Jurkat, Clone E6-1 (cell line): Measurements from ENCODE around the gene IRF5.
"Not testable (repeated sequence)": the region's sequence is repeated elsewhere in the genome, so short reads cannot be mapped to it uniquely, and the experiment has no call there.

Source experiments
- DNase-seq: peaks from one replicate; pipeline ENCODE4 v3.0.0-alpha.2; 2011; ENCODE audit warnings: low read depth, low spot score
- H3K4me3 ChIP-seq: 2 replicates; pipeline ENCODE4 v1.5.1; 2011; ENCODE audit warnings: mild to moderate bottlenecking, low read length, control low read depth, moderate library complexity

The IRF5 gene

DNA sequence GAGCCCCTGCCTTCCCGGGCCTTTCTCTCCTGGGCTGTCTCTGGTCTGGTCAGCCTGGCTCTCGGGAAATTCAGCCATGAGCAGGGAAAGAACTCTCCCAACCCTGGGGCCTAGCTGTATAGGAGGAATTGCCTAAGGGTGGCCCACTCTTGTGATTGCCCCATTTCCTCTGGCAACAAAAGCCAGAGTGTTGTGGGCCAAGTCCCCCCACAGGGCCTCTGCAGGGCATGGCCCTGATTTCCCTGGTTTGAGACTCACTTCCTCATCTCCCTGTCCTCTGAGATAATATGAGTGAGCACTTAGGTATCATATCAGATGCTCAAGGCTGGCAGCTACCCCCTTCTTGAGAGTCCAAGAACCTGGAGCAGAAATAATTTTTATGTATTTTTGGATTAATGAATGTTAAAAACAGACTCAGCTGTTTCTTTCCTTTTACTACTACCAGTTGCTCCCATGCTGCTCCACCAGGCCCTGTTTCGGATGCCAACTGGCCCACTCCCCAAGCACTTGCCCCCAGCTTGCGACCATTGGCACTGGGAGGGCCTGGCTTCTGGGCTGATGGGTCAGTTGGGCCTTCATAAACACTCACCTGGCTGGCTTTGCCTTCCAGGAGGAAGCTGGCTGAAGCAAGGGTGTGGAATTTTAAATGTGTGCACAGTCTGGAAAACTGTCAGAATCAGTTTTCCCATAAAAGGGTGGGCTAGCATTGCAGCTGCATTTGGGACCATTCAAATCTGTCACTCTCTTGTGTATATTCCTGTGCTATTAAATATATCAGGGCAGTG lies 11.4 kb downstream of the IRF5 start:
- H3K4me3 ChIP-seq: no peak overlapping the region
- no peak for DNase-seq

DNA sequence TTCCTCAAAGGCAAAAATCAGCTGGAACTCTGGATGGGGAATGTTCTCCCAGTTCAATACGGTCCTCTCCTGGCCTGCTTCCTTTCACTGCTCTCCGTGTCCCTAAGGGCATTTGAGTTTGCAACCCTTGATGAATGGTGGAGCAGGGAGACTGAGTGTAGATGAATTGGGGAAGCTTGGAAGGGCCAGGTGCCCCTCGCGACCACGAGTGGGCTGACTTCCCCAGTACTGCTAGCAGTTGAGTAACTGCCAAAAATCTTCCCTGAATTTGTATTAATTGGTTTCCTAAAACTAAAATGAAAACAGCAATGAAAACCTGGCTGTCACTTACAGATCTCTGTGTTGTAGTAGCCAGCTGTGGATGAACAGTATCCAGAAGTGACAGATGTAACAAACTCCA lies 13.6 kb downstream of the IRF5 start:
- no peak overlapping the region for H3K4me3 ChIP-seq
- no peak for DNase-seq

DNA sequence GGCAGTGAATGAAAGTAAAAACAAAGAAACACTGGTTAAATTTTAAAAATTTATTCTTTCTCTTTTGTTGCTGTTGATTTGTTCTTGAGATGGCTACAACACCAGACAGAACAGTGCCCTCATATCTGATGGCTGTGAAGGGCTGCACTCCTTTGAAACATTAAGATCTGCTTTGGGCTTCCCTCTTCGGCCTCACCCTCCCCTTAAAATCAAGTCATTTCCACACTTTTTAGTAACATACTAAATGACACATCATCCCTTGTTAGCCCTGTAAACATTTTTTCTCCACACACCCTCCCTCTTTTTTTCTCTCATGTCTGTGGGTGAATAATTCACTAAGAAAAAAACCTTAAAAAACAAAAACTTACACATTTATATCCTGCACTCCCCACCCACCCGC lies 16.4 kb downstream of the IRF5 start:
- DNase-seq: no peak
- no peak overlapping the region for H3K4me3 ChIP-seq

DNA sequence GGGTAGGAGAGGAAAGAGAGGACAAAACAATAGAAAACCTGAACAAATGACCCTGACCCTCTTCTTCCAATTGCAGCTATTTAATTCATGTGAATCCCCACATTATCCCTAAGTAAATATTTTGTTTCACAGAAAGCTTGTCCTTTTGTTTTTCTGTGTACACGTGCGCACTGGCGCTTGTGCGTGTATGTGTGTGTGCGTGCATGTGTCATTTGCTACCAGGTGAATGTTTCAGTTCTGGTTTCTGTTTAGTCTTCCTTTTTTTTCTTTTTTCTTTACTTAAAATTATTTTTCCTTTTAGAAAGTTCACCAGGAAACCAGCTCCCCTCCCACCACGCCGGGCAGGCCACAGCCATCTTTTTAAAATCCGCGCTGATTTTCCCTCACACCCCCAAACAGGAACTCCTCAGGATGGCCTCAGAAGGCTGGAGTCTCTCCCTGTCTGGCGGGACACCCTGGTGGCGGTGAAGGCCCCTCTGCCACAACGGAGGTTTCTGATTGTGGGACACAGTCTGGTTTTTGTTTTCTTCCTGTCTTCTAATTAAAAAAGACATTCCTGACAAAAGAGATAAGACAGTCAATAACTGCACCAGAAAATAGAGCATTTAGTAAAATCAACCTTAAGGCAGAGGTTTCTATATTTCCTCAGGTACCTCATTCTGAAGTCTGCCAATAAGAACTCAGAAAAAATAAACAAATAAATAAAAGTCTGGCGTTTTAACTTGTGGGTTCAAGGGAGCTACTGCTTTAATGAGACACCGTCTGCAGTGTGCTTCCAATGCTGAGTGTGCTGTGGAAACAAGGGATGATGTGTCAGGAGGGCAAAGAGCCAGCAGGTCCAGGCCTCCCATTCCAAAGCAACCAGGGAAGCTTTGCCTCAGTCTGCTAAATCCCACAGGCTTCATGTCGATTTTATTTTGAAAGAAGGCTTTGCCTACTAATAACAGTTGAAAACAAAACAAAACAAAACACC lies 17.4 kb downstream of the IRF5 start:
- no peak for DNase-seq
- no peak overlapping the region for H3K4me3 ChIP-seq

DNA sequence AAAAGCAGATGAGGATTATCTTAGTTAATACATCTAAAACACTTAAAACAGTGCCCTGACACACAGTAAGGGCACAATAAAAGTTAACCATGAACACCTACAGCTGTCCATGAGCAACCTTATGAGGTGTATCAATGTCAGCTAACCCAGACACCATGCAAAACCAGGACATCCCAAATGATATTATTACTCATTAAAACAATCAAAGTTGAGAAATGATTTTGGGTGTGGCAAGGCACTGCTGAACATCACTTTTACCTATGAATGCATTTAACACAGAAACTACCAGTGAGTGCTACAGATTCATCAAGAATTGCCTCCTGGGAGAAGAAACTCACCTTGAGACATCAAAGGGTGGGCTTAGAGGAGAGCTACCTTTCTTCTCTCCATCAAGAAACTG lies 18.3 kb downstream of the IRF5 start:
- no peak overlapping the region for H3K4me3 ChIP-seq
- no peak for DNase-seq

DNA sequence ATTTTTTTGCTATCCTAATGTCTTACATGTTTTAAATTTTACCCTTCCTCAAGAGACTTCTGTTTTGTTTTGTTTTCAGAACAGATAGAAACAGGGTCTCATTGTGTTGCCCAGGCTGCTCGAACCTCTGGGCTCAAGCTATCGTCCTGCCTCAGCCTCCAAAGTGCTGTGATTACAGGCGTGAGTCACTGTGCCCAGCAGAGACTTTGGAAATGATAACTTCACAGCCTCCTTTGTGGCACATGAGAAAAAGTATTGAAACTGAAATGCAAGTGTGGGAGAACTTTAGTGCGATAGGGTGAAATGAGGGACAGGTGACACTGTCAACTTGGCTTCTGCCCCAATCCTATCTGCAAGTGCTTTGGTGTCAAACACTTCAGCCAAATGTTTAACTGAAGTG lies 21.6 kb downstream of the IRF5 start:
- H3K4me3 ChIP-seq: no peak overlapping the region
- no peak for DNase-seq

DNA sequence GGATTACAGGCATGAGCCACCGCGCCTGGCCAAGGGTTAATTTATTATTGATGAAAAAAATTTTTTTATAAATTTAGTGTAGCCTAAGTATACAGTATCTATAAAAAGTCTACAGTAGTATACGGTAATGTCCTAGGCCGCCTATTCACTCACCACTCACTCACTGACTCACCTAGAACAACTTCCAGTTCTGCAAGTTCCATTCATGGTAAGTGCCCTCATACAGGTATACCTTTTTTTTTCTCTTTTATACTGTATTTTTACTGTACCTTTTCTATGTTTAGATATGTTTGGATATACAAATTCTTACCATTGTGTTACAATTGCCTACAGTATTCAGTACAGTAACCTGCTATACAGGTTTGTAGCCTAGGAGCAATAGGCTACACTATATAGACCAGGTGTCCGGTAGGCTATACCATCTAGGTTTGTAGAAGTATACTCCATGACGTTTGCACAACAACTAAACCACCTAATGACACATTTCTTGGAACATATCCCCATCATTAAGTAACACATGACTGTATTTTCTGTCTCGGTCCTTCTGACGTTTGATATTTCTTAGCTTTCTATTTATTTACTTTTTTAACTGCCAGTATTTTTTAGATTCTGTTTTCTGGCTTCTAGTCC lies 23.4 kb downstream of the IRF5 start:
- no peak overlapping the region for H3K4me3 ChIP-seq
- DNase-seq: no peak

DNA sequence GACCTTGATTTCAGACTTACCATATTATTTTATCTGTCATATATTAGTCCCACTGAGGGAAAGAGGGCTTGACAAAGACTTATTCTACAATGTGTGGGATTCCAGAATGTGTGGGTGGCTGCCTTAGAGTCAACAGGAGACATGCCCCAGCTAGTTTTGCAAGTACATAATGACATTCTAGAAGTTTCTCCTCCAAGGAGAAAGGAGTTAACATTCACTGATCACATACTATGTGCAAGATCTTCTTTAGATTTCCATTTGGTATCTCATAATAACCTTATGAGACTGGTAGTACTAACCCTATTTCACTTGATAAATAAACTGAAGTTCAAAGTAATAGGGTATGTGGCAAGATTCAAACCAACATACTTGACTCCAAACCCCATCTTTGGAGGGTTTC lies 25.2 kb downstream of the IRF5 start:
- no peak overlapping the region for H3K4me3 ChIP-seq
- no peak for DNase-seq

DNA sequence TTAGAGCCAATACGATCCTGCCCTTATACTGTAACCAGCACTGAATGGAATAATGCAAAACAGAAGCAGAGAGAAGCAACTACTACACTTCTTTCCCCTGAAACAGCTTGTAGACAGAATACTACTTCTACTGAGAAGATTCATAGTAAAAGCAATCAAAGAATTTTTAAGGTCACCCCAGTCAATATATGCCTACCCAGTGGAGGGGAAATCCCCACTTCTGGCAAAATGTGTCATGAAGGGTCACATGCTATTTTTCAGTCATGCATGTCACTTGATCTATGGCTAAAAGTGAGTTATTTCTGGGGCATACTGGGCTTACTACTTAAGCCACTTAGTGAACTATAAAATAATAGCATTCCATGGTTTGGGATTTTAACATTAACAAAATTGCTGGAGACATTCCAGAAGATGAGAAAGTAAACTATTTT lies 25.6 kb downstream of the IRF5 start:
- no peak overlapping the region for H3K4me3 ChIP-seq
- no peak for DNase-seq

DNA sequence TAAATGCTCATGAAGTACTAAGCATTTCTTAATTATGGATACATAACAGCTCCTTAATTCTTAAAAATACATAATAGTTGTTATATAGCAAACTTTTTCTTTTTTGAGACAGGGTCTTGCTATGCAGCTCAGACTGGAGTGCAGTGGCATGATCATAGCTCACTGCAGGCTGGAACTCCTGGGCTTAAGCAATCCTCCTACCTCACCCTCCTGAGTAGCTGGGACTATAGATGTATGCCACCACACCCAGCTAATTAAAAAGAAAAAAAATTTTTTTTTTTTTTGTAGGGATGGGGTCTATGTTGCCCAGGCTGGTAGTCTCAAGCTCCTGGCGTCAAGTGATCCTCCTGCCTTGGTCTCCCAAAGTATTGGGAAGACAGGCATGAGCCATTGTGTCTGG lies 30.9 kb downstream of the IRF5 start:
- DNase-seq: no peak

DNA sequence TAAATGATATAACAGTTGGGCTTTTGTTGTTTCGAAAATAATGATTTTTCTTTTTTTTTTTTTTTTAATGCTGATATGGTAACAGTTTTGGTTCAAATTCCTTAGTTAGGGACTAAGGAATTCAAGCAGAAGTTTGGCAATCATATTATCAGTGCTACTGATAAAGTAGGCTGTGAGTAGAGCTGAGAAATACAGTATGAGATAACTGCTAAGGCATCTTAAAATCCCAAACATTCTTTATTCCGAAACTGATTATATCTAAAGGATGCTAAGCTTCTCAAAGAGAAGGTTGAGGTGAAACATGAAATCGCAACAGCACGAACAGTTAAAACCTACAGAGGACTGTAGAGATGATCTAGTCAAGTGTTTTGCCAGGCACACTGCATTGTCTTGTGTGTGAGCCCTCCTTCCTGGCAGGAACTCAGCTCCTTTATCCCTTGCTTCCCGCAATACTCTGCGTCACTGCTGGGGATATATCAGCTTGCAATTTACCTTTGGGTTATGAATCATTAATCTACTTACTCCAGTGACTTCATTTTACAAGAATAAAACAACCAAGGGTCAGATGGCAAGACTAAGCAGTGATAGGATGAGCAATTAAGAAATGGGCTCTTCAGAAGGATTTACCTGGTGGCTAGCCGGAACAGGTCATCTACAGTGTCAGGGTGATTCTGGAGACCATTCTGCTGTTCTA lies 36.7 kb downstream of the IRF5 start:
- H3K4me3 ChIP-seq: no peak overlapping the region
- DNase-seq: no peak

More for the DNA sequence above, 30.9 kb downstream of the IRF5 start:
- H3K4me3 ChIP-seq: no peak overlapping the region

DNA sequence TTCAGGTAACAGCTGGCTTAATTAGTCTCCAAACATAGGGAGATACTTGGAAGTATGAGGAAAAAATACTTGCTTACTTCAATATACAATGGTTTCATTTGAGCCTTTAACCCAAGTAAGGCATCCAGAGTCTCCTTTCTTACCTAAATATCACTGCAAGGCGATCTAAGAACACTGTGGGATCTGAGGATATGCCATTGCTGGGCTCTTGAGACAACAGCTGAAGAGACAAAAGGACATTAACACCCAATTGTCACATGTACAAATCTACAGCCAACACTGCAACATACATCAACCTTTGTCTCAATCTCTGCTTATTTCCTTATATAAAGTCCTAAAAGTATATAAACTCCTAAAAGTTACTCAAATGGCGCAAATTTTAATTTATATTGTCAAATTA lies 44.4 kb downstream of the IRF5 start:
- H3K4me3 ChIP-seq: no peak overlapping the region
- DNase-seq: no peak

DNA sequence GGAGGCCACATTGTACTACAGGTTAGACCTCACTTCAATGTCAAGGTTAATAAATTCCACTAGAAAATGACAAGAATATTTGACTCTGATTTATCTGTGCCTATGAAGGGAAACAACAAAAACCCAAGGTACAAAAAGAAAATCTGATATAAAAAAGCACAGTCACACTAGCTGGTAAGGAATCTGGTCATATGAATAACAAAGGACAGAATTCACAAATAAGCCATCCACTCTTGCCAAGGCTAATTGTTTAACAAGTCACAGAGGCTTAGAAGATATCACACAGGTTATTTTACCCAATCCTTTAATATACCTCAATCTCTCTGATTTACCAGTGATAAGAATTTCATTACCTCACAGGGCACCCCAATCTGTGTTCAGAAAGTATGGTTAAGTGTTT lies 47.9 kb downstream of the IRF5 start:
- DNase-seq: no peak
- no peak overlapping the region for H3K4me3 ChIP-seq

DNA sequence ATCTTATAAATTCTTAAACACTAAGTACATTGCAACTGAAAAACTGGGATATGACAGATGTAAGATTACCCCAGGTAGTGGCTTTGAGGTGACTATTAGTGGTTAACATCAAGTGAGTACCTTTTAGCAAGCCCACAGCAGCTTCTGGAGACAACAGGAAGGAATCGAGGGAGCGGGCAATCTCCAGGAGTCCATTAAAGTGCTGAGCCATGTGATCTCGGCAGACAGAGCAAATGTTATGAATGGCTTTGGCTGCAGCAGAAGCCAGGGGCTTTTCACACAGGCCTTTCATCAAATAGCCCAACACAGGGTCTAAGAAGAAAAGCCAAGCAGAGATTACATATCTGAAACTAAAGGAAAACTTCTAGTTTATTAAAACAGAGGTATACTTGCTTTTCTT lies 48.9 kb downstream of the IRF5 start:
- no peak overlapping the region for H3K4me3 ChIP-seq
- no peak for DNase-seq

DNA sequence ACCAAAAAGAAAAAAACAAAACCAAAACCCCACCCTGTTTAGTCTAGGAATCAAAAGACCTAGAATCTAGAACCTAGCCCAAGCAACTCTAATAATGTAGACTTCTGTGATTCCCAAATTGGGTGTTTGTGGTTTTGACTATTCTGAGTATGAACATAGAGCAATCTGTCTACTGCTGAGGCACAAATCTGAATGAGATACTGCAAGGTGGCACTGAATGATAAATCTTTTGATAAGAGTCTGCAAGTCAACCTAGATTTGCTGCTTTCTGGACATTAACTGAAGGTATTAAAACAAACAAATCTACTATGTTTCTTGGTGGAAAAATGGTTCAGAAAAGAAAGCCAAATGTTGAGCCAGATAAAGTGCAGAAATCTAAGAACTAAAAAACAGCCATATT lies 50.6 kb downstream of the IRF5 start:
- no peak for DNase-seq
- no peak overlapping the region for H3K4me3 ChIP-seq

DNA sequence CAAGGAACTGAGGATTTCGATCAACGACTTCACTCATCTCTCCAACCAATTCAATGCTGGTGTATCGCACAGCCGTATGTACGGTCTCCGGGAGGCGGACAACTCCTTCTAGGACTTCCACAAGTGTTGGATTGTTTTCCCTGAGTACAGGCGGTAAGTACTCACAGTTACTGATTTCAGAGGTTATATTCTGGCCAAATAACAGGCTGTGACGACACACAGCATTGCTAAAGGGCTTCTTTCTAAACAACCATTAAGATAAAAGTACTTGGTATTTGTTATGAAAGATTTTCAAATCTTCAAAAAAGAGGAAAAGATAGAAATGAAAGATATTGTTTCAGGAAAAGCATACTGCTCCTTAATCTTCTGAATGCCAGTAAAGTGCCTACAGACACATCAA lies 52.2 kb downstream of the IRF5 start:
- DNase-seq: no peak
- no peak overlapping the region for H3K4me3 ChIP-seq

DNA sequence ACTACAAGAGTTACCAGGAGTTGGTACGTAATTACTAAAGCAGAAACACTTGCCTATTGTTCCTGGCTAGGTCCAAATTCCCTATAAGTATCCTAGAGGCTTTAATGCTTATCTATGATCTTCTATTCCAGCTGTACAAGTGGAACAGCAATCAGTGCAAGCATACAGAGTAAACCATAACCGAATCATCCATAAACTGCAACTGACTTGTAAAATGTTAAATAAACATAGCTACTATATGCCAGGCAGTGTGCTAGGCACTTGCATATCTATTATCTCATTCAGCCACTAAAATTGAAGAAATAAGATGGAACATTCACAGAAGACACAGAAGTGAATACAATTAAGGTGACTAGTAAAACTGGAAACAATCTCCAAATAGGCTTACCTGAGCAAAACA lies 55.7 kb downstream of the IRF5 start:
- H3K4me3 ChIP-seq: no peak overlapping the region
- no peak for DNase-seq

DNA sequence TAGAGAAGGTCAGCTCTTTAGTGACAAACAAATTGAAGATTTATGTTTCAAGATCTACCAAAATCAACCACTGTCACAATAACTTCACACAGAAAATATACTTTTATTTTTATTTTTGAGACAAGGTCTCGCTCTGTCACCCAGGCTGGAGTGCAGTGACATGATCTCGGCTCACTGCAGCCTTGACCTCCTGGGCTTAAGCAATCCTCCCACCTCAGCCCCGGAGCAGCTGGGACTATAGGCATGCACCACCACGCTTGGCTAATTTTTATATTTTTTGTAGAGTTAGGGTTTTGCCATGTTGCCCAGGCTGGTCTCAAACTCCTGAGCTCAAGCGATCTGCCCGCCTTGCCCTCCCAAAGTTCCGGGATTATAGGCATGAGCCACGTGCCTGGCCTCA lies 56.8 kb downstream of the IRF5 start:
- H3K4me3 ChIP-seq, DNase-seq: not testable (repeated sequence)

DNA sequence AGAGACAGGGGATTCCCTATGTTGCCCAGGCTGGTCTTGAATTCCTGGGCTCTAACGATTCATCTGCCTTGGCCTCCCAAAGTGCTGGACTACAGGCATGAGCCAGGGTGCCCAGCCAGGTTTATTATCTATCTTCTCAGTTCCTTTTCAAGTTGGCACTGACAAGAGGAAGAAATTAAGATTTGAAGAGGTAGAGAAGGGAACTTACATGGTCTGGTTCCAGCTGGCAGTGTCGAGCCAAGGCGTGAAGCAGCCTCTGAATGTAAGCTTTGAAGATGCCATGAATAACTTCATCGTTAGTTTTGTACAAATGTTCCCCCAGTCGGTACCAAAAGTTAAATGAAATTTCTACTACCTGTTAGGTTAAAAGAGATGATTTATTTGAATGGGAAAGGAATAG lies 59.5 kb downstream of the IRF5 start:
- DNase-seq: no peak
- no peak overlapping the region for H3K4me3 ChIP-seq
